ENCODE measurements around the gene MTSS2. TPM values are rescaled to one million over a fixed set of nuclear protein-coding genes. Genes with fewer than 3 reads are reported as not detected.

MTSS2 gene
- total and polyA plus RNA-seq, 2 experiments from 2014 or later: 12.4 to 82.3 TPM

DNA sequence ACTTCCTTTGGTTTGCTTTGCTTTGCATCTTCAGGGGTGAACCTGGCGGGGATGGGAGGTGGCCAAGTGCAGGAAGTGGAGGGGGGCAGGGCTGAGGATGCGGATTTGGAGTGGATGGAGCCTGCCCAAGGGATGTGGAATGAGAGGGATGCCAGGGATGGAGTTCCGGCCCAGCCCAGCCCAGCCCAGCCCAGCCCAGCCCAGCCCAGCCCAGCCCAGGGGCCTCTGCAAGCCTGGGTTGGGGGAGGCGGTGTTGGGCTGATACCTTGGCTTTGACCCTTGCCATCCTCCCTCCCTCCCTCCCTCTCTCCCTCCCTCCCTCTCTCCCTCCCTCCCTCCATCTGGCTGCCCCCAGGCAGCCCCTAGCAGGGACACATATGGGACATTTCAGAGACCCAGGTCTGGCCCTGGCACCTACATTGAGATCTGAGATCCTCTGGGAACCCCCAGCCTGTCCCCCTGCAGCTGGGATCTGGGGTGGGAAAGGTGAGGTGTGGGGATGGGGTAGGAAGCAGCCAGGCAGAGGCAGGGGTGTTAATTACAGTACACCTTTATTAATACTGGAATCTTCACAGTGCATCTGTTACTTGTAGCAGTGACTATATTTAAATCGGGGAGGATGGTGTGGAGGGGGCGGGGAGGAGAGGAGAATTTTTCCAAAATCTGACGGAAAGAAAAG lies 25.0 kb downstream of the MTSS2 start:
- Histone ChIP-seq H3K9me3 (ENCODE audit: low read depth) (no peaks in the 10 kb centered on the region), H3K4me3 (no peak overlapping the region), H3K36me3 (peaks cover 16% of the 10 kb centered on the region), H3K4me1 (ENCODE audit: low read depth) (no peaks in the 10 kb centered on the region), H3K27me3 (no peaks in the 10 kb centered on the region), H3K27ac (no peak overlapping the region)
- TF ChIP-seq, protein P1, sequence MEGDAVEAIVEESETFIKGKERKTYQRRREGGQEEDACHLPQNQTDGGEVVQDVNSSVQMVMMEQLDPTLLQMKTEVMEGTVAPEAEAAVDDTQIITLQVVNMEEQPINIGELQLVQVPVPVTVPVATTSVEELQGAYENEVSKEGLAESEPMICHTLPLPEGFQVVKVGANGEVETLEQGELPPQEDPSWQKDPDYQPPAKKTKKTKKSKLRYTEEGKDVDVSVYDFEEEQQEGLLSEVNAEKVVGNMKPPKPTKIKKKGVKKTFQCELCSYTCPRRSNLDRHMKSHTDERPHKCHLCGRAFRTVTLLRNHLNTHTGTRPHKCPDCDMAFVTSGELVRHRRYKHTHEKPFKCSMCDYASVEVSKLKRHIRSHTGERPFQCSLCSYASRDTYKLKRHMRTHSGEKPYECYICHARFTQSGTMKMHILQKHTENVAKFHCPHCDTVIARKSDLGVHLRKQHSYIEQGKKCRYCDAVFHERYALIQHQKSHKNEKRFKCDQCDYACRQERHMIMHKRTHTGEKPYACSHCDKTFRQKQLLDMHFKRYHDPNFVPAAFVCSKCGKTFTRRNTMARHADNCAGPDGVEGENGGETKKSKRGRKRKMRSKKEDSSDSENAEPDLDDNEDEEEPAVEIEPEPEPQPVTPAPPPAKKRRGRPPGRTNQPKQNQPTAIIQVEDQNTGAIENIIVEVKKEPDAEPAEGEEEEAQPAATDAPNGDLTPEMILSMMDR (IDR thresholded peaks at IDR 0.05; ENCODE audit: low read depth, low read length): no peak
- DNase-seq (ENCODE audit: low read depth in 1 of 2, low spot score in 1 of 2): no peak

DNA sequence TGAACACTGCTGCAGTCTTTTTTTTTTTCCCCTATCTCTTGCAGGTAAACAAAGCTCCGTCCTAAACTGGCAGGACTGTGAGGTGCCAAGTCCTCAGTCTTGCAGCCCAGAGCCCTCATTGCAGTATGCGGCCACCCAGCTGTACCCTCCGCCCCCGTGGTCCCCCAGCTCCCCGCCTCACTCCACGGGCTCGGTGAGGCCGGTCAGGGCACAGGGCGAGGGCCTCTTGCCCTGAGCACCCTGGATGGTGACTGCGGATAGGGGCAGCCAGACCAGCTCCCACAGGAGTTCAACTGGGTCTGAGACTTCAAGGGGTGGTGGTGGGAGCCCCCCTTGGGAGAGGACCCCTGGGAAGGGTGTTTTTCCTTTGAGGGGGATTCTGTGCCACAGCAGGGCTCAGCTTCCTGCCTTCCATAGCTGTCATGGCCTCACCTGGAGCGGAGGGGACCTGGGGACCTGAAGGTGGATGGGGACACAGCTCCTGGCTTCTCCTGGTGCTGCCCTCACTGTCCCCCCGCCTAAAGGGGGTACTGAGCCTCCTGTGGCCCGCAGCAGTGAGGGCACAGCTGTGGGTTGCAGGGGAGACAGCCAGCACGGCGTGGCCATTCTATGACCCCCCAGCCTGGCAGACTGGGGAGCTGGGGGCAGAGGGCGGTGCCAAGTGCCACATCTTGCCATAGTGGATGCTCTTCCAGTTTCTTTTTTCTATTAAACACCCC lies 25.7 kb downstream of the MTSS2 start:
- H3K36me3 ChIP-seq: peaks cover 12% of the 10 kb centered on the region
- H3K27me3 ChIP-seq: no peaks in the 10 kb centered on the region
- TF ChIP-seq, protein P1 (IDR thresholded peaks at IDR 0.05; ENCODE audit: low read depth, low read length): no peak
- no peak overlapping the region for H3K27ac ChIP-seq
- no peaks in the 10 kb centered on the region for H3K9me3 ChIP-seq (ENCODE audit: low read depth)
- H3K4me1 ChIP-seq (ENCODE audit: low read depth): no peaks in the 10 kb centered on the region
- DNase-seq (ENCODE audit: low read depth in 1 of 2, low spot score in 1 of 2): no peak
- no peak overlapping the region for H3K4me3 ChIP-seq

DNA sequence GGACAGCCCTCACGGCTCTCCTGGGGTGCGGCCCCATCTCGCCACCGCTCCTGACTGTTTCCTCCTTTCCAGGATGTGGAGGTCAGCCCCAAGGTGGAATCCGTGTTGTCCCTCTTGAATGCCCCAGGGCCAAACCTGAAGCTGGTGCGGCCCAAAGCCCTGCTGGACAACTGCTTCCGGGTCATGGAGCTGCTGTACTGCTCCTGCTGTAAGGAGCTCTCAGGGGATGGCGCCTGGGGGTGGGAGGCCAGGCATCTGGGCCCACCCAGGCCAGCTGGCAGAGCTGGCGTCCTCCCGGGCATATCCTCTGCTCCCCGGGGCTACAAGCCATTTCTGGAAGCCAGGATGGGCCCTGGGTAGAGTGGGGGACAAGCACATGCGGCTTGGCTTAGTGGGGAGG lies 26.3 kb downstream of the MTSS2 start:
- DNase-seq (ENCODE audit: low read depth in 1 of 2, low spot score in 1 of 2): no peak
- Histone ChIP-seq H3K27ac (no peak overlapping the region), H3K27me3 (no peaks in the 10 kb centered on the region), H3K4me3 (no peak overlapping the region), H3K9me3 (ENCODE audit: low read depth) (no peaks in the 10 kb centered on the region), H3K36me3 (peaks cover 12% of the 10 kb centered on the region), H3K4me1 (ENCODE audit: low read depth) (no peaks in the 10 kb centered on the region)
- TF ChIP-seq, protein P1 (IDR thresholded peaks at IDR 0.05; ENCODE audit: low read depth, low read length): no peak

DNA sequence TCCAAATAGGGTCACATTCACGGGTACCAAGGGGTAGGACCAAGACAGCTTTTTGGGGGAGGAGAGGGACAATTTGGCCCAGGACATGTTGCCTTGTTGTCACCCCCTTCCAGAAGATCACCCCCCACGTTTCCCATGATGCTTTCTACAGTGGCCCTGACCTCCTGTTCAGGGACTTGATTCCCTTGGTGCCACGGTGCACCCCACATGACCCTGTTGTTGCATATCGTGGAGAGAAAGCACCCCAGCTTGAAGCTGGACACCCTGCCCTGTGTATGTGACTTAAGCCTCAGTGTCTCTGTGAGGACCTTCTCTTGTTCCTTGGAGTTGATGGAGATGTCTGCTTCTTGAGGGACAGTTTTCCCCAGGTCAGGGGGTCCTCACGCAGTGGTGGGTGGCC lies 26.9 kb downstream of the MTSS2 start:
- DNase-seq (ENCODE audit: low read depth in 1 of 2, low spot score in 1 of 2): no peak
- peaks cover 8% of the 10 kb centered on the region for H3K36me3 ChIP-seq
- no peaks in the 10 kb centered on the region for H3K4me1 ChIP-seq (ENCODE audit: low read depth)
- H3K9me3 ChIP-seq (ENCODE audit: low read depth): no peaks in the 10 kb centered on the region
- H3K4me3 ChIP-seq: no peak overlapping the region
- H3K27me3 ChIP-seq: no peaks in the 10 kb centered on the region
- TF ChIP-seq, protein P1 (IDR thresholded peaks at IDR 0.05; ENCODE audit: low read depth, low read length): no peak
- no peak overlapping the region for H3K27ac ChIP-seq

DNA sequence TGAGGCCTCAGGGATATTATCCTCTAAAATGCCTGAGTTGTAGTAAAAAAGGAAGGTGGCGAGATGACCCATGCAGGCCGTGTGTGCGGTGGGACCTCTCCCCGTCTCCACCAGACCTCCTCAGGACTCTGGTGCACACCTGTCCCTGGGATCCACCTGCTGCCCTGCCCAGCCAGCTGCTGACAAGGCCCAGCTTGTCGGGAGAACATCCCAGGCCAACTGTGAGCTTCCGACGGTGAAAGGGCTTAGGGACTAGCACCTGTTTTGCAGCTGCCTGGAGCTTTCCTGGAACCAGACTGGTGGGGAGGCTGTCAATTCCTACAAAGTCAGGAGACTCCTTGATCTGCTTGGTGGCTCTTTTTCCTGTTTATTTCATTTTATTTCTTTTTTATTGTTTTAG lies 27.9 kb downstream of the MTSS2 start:
- H3K27ac ChIP-seq: no peak overlapping the region
- no peaks in the 10 kb centered on the region for H3K27me3 ChIP-seq
- no peaks in the 10 kb centered on the region for H3K4me1 ChIP-seq (ENCODE audit: low read depth)
- DNase-seq (ENCODE audit: low read depth in 1 of 2, low spot score in 1 of 2): no peak
- no peak overlapping the region for H3K4me3 ChIP-seq
- TF ChIP-seq, protein P1 (IDR thresholded peaks at IDR 0.05; ENCODE audit: low read depth, low read length): no peak
- peaks cover 1% of the 10 kb centered on the region for H3K36me3 ChIP-seq
- H3K9me3 ChIP-seq (ENCODE audit: low read depth): no peaks in the 10 kb centered on the region

All from cardiac muscle cell (in vitro differentiated cells and primary cell).